NCI-H2227 (cell line): ENCODE measurements around the gene ADD1.

Experiments
- DNase-seq: peaks from one replicate; lab custom pipeline; 2025; ENCODE audit not compliant: unreplicated experiment; lab: John Stamatoyannopoulos, UW

ADD1 gene

GRCh38 chr4:2858451-2859217, 15.0 kb downstream of the ADD1 start:
- DNase-seq: no peak

- no peak for DNase-seq
Measured at GRCh38 chr4:2859514-2859913, 15.9 kb downstream of the ADD1 start.

DNA sequence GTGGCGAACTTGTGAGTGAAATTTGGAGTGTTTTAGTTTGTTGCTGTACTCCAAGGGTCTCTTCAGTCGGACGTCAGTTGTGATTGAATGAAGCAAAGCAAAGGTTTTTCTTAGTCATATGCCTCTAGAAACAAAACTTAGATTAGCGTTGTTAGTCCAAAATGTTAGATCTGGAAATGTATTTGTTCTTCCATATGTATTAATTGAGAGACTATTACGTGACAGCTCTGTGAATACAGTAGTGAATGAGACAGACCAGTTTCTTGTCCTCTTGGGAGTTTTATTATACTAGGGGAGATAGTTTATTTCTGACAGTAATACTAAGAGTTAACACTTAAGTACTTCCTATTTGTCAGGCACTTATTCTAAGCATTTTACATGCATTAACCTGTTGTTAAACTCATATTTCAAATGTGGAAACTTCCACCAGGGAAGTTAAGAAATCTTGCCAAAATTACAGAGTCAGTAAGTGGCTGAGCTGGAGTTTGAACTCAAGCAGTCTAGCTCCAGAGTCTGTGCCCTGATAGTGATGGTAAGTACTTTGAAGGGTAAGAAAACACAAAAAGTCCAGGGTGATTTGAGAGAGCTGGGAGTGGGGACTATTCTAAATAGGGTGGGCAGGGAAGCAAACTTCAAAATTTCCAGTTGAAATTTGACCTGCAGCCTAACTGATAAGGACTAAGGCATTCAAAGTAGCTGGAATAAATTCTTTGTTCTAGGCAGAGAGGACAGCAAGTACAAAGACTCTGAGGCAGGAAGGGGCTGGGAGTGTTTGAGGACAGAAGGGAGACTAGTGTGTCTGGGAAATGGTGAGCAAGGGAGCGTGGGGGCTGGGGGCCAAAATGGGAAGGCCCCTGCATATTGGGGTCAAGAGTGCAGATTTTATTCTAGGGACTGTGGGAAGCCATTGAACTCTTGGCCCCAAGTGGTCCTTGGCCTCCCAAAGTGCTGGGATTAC, 17.0 kb downstream of the ADD1 start:
- no peak for DNase-seq

GRCh38 chr4:2861631-2862436, 18.2 kb downstream of the ADD1 start:
- no peak for DNase-seq

DNA sequence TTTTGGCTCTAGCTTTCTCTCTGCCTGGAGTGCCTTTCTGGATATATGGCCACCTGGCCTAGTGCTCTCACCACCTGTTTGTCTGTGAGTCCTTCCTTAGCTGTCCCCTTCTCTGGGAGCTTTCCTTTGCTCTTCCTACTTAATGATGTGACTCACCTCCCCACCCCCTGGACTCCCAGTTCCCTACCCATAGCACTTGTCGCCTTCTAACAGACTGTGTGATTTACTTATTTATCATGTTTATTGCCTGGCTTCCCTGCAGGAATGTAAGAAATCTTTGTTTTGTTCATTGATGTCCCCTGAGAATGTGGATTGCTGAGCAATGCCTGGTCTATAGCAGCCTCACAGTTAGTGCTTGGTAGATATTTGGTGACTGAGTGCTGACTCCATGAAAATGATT, 18.9 kb downstream of the ADD1 start:
- no peak for DNase-seq

DNA sequence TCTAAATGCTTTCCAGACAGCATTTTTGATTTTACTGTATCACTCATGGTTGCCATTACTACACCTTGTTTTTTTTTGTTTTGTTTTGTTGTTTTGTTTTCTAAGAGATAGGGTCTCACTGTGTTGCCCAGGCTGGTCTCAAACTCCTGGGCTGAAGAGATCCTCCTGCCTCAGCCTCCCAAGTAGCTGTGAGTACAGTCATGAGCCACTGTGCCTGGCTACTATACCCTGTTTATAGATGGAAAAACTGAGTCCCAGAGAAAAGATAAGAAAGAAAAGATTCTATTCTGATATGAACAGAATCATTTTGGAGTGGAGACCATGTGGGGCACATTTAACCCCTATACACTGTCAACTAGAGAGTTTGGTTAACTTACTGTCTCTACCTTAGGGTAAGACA, 20.0 kb downstream of the ADD1 start:
- no peak for DNase-seq

GRCh38 chr4:2865196-2865780, 21.6 kb downstream of the ADD1 start:
- no peak for DNase-seq

GRCh38 chr4:2866160-2866861, 22.7 kb downstream of the ADD1 start:
- no peak for DNase-seq

GRCh38 chr4:2866891-2867290, 23.2 kb downstream of the ADD1 start:
- DNase-seq: no peak

DNA sequence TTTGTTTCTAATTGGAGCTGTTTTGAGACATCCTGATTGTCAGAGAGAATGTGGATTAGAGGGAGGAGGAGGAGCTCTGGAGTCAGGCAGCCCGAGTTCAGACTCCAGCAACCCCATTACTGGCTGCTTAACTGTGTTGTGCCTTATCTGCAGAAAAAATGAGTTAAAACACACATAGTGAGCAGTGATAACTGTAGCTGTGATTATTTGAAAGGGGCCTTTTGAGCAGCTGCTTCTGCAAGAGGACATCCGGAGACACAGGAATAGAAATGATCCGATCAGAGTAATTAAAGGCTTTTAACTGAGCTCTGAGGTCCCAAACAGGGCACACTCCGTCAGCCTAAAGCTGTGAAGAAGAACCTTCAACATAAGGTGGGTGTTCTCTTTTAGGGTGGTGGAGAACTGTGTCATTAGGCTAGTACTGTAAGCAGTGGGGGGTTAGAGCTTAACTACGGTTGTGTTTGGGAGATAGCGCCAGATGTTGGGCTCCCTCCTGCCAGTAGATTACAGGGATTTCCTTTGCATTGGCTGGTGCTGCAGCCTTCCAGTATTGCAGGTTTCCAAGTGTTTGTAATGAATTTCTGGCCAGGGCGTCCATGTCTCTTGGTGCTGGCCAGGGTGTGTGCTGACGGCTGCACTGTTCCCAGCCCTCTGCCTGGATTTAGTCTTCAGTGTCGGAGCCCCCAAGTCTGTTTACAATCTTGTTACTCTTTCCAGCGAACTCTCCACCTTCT, 24.3 kb downstream of the ADD1 start:
- peak; percentile 39 for DNase-seq

GRCh38 chr4:2868877-2869487, 25.3 kb downstream of the ADD1 start:
- DNase-seq: no peak

DNA sequence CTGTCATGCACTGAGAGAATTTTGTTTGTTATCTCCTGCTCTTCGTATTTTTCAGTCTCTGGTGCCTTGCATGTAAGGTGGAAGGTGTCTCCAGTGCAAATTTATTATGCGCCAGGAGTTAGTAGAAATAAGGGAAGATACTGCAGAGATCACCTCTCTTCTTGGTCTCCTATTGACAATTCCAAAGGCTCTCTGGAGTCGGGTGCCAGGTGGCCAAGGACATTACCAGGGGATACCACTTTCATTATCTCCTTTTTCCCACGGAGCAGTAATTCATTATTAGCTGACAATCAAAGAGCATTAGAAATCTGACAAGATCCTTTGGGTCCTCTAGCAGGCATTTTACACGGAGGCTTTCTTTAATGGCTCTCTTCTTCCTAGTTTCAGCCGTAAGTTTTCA, 26.0 kb downstream of the ADD1 start:
- no peak for DNase-seq

DNA sequence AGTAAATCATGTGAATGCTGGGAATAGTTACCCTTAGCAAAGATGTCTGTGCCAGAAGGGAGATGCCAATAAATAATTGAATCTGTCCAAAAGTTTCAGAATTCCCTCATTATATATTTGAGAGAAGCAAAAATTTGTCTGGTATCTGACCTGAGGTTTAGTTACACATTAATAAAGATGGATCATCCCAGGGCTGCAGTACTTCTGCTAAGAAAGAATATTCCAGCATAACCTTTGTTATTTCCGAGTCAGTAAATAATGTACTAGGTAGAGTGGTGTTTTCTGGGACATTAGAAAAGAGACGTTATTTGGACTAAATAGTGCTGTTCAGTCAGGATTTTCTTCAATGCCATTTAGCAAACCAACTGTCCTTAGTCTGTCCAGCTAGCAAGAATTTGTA, 26.4 kb downstream of the ADD1 start:
- DNase-seq: no peak

DNA sequence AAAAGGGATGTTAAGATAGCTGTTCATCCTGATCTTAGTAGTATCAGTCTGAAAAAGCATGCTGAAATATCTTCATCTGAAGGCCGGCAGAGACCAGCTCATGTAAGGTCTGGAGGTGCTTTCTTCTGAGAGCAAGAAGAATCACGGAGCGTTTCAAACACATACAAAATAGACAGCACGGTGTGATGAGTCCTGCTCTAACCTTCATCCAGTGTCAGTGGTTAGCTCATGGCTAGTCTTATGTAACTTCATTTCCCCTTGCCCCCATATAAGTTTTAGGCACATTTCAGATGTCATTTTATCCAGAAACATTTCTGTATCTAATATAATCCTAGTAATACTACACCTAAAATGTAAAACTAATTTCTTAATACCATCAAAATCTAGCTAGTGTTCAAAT, 27.8 kb downstream of the ADD1 start:
- DNase-seq: no peak

GRCh38 chr4:2871911-2872310, 28.3 kb downstream of the ADD1 start:
- DNase-seq: no peak

- DNase-seq: no peak
Measured at GRCh38 chr4:2873329-2873728, 29.7 kb downstream of the ADD1 start.

- DNase-seq: no peak
Measured at GRCh38 chr4:2874861-2875260, 31.2 kb downstream of the ADD1 start.

DNA sequence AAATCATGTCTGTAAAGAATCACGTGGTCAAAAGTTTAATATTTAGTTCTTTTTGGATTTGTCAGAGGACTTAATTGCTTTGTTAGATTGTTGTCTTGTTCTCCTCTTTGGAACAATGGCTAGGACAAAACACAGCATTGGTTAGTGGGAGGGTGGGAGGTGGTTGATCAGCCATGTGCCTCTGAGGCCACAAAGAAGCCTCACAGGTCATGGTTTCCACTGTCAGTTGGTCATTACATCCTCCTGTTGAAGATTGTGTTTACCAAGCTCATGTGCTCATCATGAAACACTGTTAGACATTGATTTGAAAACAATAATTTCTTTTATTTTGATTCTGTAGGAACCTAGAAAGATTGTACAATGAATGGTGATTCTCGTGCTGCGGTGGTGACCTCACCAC, 31.9 kb downstream of the ADD1 start:
- DNase-seq: no peak

- DNase-seq: no peak
Measured at GRCh38 chr4:2878346-2878745, 34.7 kb downstream of the ADD1 start.
